HCT116 (cell line): ENCODE results near the gene RASGRF2. TPM values are rescaled to one million over a fixed set of nuclear protein-coding genes. Genes with fewer than 3 reads are reported as not detected.
"Not testable (repeated sequence)": the region's sequence is repeated elsewhere in the genome, so short reads cannot be mapped to it uniquely, and the experiment has no call there.

Experiments
- ATAC-seq: fragments of 200-7000 bp; cut with Tn5 transposase; 2 replicates; pipeline ENCODE4 v1.9.1; 2020; ENCODE audit warnings: mild to moderate bottlenecking, moderate library complexity
- BruUV-seq: library from RNA; stranded (reverse); fragments of 400-500 nt; replicated peaks from 2 replicates; lab custom pipeline; 2021; lab: Mats Ljungman, UMichigan
- CTCF ChIA-PET: fragments of 300-600 bp; sonication (Branson Sonifier 250); formaldehyde crosslinking; loops from one replicate; lab custom pipeline; 2021; ENCODE audit warnings: antibody characterized with exemption; lab: Charles Lee
- POLR2A ChIA-PET: fragments of 300-600, 350-600 bp; sonication (Branson Sonifier 250); formaldehyde crosslinking; loops from one replicate; lab custom pipeline; 2021; ENCODE audit warnings: antibody characterized with exemption; lab: Charles Lee
- RAD21 ChIA-PET, 2 experiments: fragments of 300-600 bp; sonication (Branson Sonifier 250); formaldehyde crosslinking; loops; one replicate each; lab custom pipeline; 2023; ENCODE audit warnings: low total read pairs in 2 of 2; ENCODE audit not compliant: uncharacterized antibody in 2 of 2, unreplicated experiment in 2 of 2, low non-redundant PET in 1 of 2; lab: Charles Lee
- DNase-seq: peaks from one replicate; pipeline ENCODE4 v3.0.0-alpha.2; 2010; ENCODE audit warnings: low read depth, low spot score
- H2AFZ ChIP-seq: fragments of 200-600 bp; shearing (Covaris generic), sonication (generic); 2 replicates; pipeline ENCODE4 v1.6.1; 2017; ENCODE audit warnings: low read depth, mixed run types, mixed read lengths, antibody characterized with exemption, low read length; ENCODE audit not compliant: poor library complexity, severe bottlenecking
- H3K27ac ChIP-seq: 2 replicates; pipeline ENCODE4 v1.5.1; 2012; ENCODE audit warnings: low read depth, low read length
- H3K27me3 ChIP-seq: fragments of 200-600 bp; sonication (generic); 2 replicates; pipeline ENCODE4 v1.6.1; 2016; ENCODE audit warnings: mixed run types, low read length, mixed read lengths; ENCODE audit not compliant: insufficient read depth
- H3K36me3 ChIP-seq, 2 experiments: fragments of 200-500 bp in 1 of 2; fragments of 200-600 bp in 1 of 2; sonication (Bioruptor generic) in 1 of 2; sonication (generic) in 1 of 2; 2 replicates each; pipeline versions ENCODE4 v1.5.1 to v1.6.1; 2014 to 2016; ENCODE audit warnings: low read length in 2 of 2, inconsistent platforms in 1 of 2, mixed read lengths in 1 of 2, mixed run types in 1 of 2; ENCODE audit not compliant: insufficient read depth in 2 of 2, control insufficient read depth in 1 of 2
- H3K4me1 ChIP-seq, 2 experiments: fragments of 200-600 bp in 1 of 2; sonication (generic) in 1 of 2; 2 replicates each; pipeline versions ENCODE4 v1.5.1 to v1.6.1; 2012 to 2017; ENCODE audit warnings: low read length in 2 of 2, inconsistent platforms in 1 of 2, mild to moderate bottlenecking in 1 of 2, mixed read lengths in 1 of 2, mixed run types in 1 of 2, moderate library complexity in 1 of 2; ENCODE audit not compliant: insufficient read depth in 2 of 2, control insufficient read depth in 1 of 2
- H3K4me2 ChIP-seq: fragments of 200-600 bp; sonication (generic); 2 replicates; pipeline ENCODE4 v1.6.1; 2017; ENCODE audit warnings: mixed run types, low read length, mixed read lengths
- H3K4me3 ChIP-seq, 2 experiments: fragments of 200-600 bp in 1 of 2; sonication (generic) in 1 of 2; replicated peaks in 1 of 2; 2 replicates each; pipeline ENCODE4 v1.5.1; 2011 to 2016; ENCODE audit warnings: low read length in 2 of 2, control low read depth in 1 of 2, low read depth in 1 of 2, mild to moderate bottlenecking in 1 of 2, mixed read lengths in 1 of 2, mixed run types in 1 of 2
- H3K79me2 ChIP-seq: fragments of 200-600 bp; sonication (generic); 2 replicates; pipeline ENCODE4 v1.6.1; 2017; ENCODE audit warnings: mild to moderate bottlenecking, mixed run types, low read length, moderate library complexity, mixed read lengths; ENCODE audit not compliant: insufficient read depth
- H3K9ac ChIP-seq: fragments of 200-600 bp; sonication (generic); 2 replicates; pipeline ENCODE4 v1.6.1; 2016; ENCODE audit warnings: low read length, mixed read lengths
- H3K9me2 ChIP-seq: fragments of 200-600 bp; sonication (generic), shearing (Covaris generic); 2 replicates; pipeline ENCODE4 v1.6.1; 2017; ENCODE audit warnings: mixed run types, mild to moderate bottlenecking, moderate library complexity; ENCODE audit not compliant: insufficient read depth
- H3K9me3 ChIP-seq, 2 experiments: fragments of 200-500 bp in 1 of 2; fragments of 200-600 bp in 1 of 2; sonication (Bioruptor generic) in 1 of 2; sonication (generic) in 1 of 2; 2 replicates each; pipeline ENCODE4 v1.6.1; 2014 to 2017; ENCODE audit warnings: low read length in 2 of 2, mixed read lengths in 2 of 2, inconsistent platforms in 1 of 2, low read depth in 1 of 2, mild to moderate bottlenecking in 1 of 2, mixed run types in 1 of 2, moderate library complexity in 1 of 2; ENCODE audit not compliant: control insufficient read depth in 1 of 2, insufficient read depth in 1 of 2
- H4K20me1 ChIP-seq: fragments of 200-600 bp; sonication (generic), shearing (Covaris generic); 2 replicates; pipeline ENCODE4 v1.6.1; 2017; ENCODE audit warnings: mixed run types, mild to moderate bottlenecking, moderate library complexity; ENCODE audit not compliant: insufficient read depth
- CBX3 ChIP-seq: IDR thresholded peaks from 2 replicates; pipeline ENCODE4 v1.6.1; 2012; ENCODE audit warnings: low read depth
- CEBPB ChIP-seq: IDR thresholded peaks from 2 replicates; pipeline ENCODE4 v1.6.1; 2012; ENCODE audit warnings: low read depth
- EGR1 ChIP-seq: IDR thresholded peaks from 2 replicates; pipeline ENCODE4 v1.6.1; 2012; ENCODE audit warnings: low read depth
- ELF1 ChIP-seq: IDR thresholded peaks from 2 replicates; pipeline ENCODE4 v1.6.1; 2012; ENCODE audit warnings: low read depth, borderline replicate concordance
- EZH2 ChIP-seq: fragments of 200-600 bp; sonication (generic); IDR thresholded peaks from 2 replicates; pipeline ENCODE4 v1.6.1; 2017; ENCODE audit warnings: antibody characterized with exemption, mixed run types
- FOSL1 ChIP-seq: IDR thresholded peaks from 2 replicates; pipeline ENCODE4 v1.6.1; 2012; ENCODE audit warnings: low read depth
- POLR2A ChIP-seq: IDR thresholded peaks from 2 replicates; pipeline ENCODE4 v1.7.0; 2011; ENCODE audit warnings: borderline replicate concordance; ENCODE audit not compliant: insufficient read depth, insufficient read length; ENCODE audit errors: extremely low read depth
- POLR2AphosphoS5 ChIP-seq: IDR thresholded peaks from 2 replicates; pipeline ENCODE4 v1.6.1; 2011; ENCODE audit warnings: mild to moderate bottlenecking, low read depth, low read length, moderate library complexity
- RAD21 ChIP-seq: IDR thresholded peaks from 2 replicates; pipeline ENCODE4 v1.6.1; 2012; ENCODE audit warnings: low read depth, mild to moderate bottlenecking
- SRF ChIP-seq: IDR thresholded peaks from 2 replicates; pipeline ENCODE4 v1.6.1; 2012; ENCODE audit warnings: low read depth
- TCF7L2 ChIP-seq: IDR thresholded peaks from 2 replicates; pipeline ENCODE4 v1.7.0; 2011; ENCODE audit warnings: borderline replicate concordance, inconsistent platforms; ENCODE audit not compliant: insufficient read depth, insufficient read length; ENCODE audit errors: extremely low read depth
- YY1 ChIP-seq: IDR thresholded peaks from 2 replicates; pipeline ENCODE4 v1.6.1; 2011; ENCODE audit warnings: low read length, low read depth, moderate library complexity, mild to moderate bottlenecking; ENCODE audit not compliant: insufficient replicate concordance; ENCODE audit errors: extremely low read depth
- ZFX ChIP-seq: fragments of 450-650 bp; IDR thresholded peaks from 2 replicates; pipeline ENCODE4 v1.6.1; 2017
- ZNF274 ChIP-seq: fragments of 200-500 bp; sonication (Bioruptor generic); IDR thresholded peaks from 2 replicates; pipeline ENCODE4 v1.6.1; 2014; ENCODE audit warnings: mild to moderate bottlenecking, low read depth, low read length, inconsistent platforms
- intact Hi-C: fragments of 100-400 bp; cut with micrococcal nuclease; formaldehyde crosslinking; loops from 2 replicates; pipeline ENCODE4 v1.10.0; 2022
- total RNA-seq: library from RNA; stranded (reverse); gene quantifications from one replicate; pipeline ENCODE4 v1.2.1, GENCODE V29; 2021; ENCODE audit not compliant: unreplicated experiment
- TF ChIP-seq, protein P1 (sequence below): IDR thresholded peaks from 2 replicates; pipeline ENCODE4 v1.6.1; 2012; ENCODE audit warnings: low read depth

RASGRF2 gene
- total RNA-seq, 1 experiment from 2014 or later: 0.05 TPM

DNA sequence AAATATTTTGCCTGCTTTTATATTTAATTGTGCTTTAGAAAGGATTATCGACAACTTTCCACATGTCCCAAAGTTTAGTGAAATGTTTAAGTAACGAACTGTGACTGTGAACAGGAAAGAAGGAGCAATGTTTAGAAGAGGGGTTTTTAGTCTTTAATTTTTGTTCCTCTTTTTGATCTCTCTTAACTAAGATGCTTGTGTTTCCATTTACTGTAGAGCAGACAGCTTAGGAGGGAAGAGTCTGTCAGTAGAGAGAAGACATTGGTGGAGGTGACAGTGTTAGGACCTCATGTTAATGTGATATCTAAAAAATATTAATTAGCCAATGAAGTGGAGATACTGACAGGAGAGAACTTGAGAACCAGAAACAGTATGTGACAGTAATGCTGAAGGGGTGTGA is 92.2 kb downstream of the RASGRF2 start (continued):
- TF ChIP-seq, protein P1, sequence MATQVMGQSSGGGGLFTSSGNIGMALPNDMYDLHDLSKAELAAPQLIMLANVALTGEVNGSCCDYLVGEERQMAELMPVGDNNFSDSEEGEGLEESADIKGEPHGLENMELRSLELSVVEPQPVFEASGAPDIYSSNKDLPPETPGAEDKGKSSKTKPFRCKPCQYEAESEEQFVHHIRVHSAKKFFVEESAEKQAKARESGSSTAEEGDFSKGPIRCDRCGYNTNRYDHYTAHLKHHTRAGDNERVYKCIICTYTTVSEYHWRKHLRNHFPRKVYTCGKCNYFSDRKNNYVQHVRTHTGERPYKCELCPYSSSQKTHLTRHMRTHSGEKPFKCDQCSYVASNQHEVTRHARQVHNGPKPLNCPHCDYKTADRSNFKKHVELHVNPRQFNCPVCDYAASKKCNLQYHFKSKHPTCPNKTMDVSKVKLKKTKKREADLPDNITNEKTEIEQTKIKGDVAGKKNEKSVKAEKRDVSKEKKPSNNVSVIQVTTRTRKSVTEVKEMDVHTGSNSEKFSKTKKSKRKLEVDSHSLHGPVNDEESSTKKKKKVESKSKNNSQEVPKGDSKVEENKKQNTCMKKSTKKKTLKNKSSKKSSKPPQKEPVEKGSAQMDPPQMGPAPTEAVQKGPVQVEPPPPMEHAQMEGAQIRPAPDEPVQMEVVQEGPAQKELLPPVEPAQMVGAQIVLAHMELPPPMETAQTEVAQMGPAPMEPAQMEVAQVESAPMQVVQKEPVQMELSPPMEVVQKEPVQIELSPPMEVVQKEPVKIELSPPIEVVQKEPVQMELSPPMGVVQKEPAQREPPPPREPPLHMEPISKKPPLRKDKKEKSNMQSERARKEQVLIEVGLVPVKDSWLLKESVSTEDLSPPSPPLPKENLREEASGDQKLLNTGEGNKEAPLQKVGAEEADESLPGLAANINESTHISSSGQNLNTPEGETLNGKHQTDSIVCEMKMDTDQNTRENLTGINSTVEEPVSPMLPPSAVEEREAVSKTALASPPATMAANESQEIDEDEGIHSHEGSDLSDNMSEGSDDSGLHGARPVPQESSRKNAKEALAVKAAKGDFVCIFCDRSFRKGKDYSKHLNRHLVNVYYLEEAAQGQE: no peak
- TF ChIP-seq EGR1 (no peak), POLR2AphosphoS5 (no peak), RAD21 (no peak), TCF7L2 (no peak), SRF (no peak), CBX3 (no peak), CEBPB (no peak), YY1 (no peak), EZH2 (no peak), ZFX (no peak), POLR2A (no peak), FOSL1 (no peak), ELF1 (no peak), ZNF274 (no peak)

DNA sequence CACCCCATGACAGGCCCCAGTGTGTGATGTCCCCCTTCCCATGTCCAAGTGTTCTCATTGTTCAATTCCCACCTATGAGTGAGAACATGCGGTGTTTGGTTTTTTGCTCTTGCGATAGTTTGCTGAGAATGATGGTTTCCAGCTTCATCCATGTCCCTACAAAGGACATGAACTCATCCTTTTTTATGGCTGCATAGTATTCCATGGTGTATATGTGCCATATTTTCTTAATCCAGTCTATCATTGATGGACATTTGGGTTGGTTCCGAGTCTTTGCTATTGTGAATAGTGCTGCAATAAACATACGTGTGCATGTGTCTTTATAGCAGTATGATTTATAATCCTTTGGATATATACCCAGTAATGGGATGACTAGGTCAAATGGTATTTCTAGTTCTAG is 93.1 kb downstream of the RASGRF2 start:
- H3K9me3 ChIP-seq, RAD21 ChIA-PET, H3K4me3 ChIP-seq, BruUV-seq, intact Hi-C loops, H2AFZ ChIP-seq, POLR2A ChIA-PET, H3K4me2 ChIP-seq, DNase-seq, H3K79me2 ChIP-seq, ATAC-seq, CTCF ChIA-PET, H3K4me1 ChIP-seq, H4K20me1 ChIP-seq, H3K9me2 ChIP-seq, H3K9ac ChIP-seq, H3K27me3 ChIP-seq, H3K36me3 ChIP-seq, H3K27ac ChIP-seq: not testable (repeated sequence)
